Kidney (tissue), 14 donors: ENCODE data around the gene CYTH4. TPM values are rescaled to one million over a fixed set of nuclear protein-coding genes. Genes with fewer than 3 reads are reported as not detected.

Experiments used
- DNase-seq, 5 donors: peaks; one replicate each; pipeline ENCODE4 v3.0.0-alpha.2; 2013 to 2020
- FAIRE-seq: peaks from 2 replicates; lab custom pipeline; 2012; peaks lifted over from hg19 to GRCh38; lab: Jason Lieb, UNC
- H3K27ac ChIP-seq, 2 donors: one replicate each; pipeline ENCODE4 v1.7.0; 2013; ENCODE audit warnings: low read depth in 2 of 2, low read length in 2 of 2, inconsistent platforms in 1 of 2
- H3K27me3 ChIP-seq: one replicate; pipeline ENCODE4 v1.7.1; 2013; ENCODE audit warnings: low read length, inconsistent platforms; ENCODE audit not compliant: control insufficient read depth, insufficient read depth
- H3K36me3 ChIP-seq, 3 donors: one replicate each; pipeline versions ENCODE4 v1.7.0 to v1.7.1; 2013; ENCODE audit warnings: low read length in 3 of 3, control low read depth in 1 of 3, inconsistent platforms in 1 of 3; ENCODE audit not compliant: insufficient read depth in 3 of 3, control insufficient read depth in 2 of 3
- H3K4me1 ChIP-seq, 3 donors: one replicate each; pipeline versions ENCODE4 v1.7.0 to v1.7.1; 2013; ENCODE audit warnings: low read length in 3 of 3, inconsistent platforms in 1 of 3, low read depth in 1 of 3; ENCODE audit not compliant: control insufficient read depth in 2 of 3, insufficient read depth in 2 of 3
- H3K4me3 ChIP-seq, 3 donors: one replicate each; pipeline versions ENCODE4 v1.7.0 to v1.8.1; 2013; ENCODE audit warnings: low read length in 3 of 3, control low read depth in 1 of 3, inconsistent platforms in 1 of 3
- H3K9ac ChIP-seq, 3 donors: one replicate each; pipeline versions ENCODE4 v1.7.0 to v1.7.1; 2013; ENCODE audit warnings: low read length in 3 of 3, control low read depth in 1 of 3, inconsistent platforms in 1 of 3
- H3K9me3 ChIP-seq, 3 donors: one replicate each; pipeline versions ENCODE4 v1.7.0 to v1.7.1; 2013; ENCODE audit warnings: low read length in 3 of 3, control low read depth in 1 of 3, inconsistent platforms in 1 of 3; ENCODE audit not compliant: control insufficient read depth in 2 of 3, insufficient read depth in 1 of 3
- CTCF ChIP-seq: IDR thresholded peaks from 3 replicates; pipeline ENCODE4 v1.5.1; 2012; ENCODE audit warnings: mild to moderate bottlenecking, moderate library complexity, borderline replicate concordance; ENCODE audit not compliant: insufficient read depth; ENCODE audit errors: extremely low read depth
- intact Hi-C: fragments of 100-400 bp; cut with DNase I; formaldehyde crosslinking; loops from one replicate; pipeline ENCODE4 v1.11.1; 2022
- polyA plus RNA-seq: library from polyadenylated mRNA; stranded (reverse); fragments of 350-450 nt; fragmentation: Illumina TruSeq; extraction: RNeasy Lipid Tissue Mini Kit (QIAGEN cat#74804); gene quantifications from one replicate; pipeline ENCODE4 v1.2.3, GENCODE V29; 2014; ENCODE audit warnings: low read depth, low replicate concordance; ENCODE audit not compliant: insufficient read depth
- total RNA-seq: library from RNA; stranded (reverse); fragmentation: NEBNext Ultra II Directional; extraction: Animal tissue kit (Norgen Biotek cat#: 25700); gene quantifications from one replicate; pipeline ENCODE4 v1.2.1, GENCODE V29; 2021
- donor health status: control.
- donor health status: control.
- donor health status: control.
- donor health status: control.
- donor health status: control.
- donor health status: DM: yes; HTN: yes; CAD: no.
- donor health status: Normal renal cell carcinoma (clear cell type).

Gene CYTH4
- total and polyA plus RNA-seq, 2 donors from 2014 or later, result 1.9 to 30.2 TPM

GRCh38 chr22:37281195-37281594, 1.1 kb upstream of the CYTH4 start:
- Histone ChIP-seq H3K27ac (no peak overlapping the region), H3K27me3 (no peaks in the 10 kb centered on the region), H3K4me3 (no peak overlapping the region), H3K9me3 (no peaks in the 10 kb centered on the region), H3K36me3 (no peaks in the 10 kb centered on the region), H3K9ac (no peak overlapping the region), H3K4me1 (no peaks in the 10 kb centered on the region)
- intact Hi-C loops, result no loop called here
- TF ChIP-seq CTCF, result no peak
- DNase-seq (no peak), FAIRE-seq (no peak)

GRCh38 chr22:37281646-37282384, 493 bp upstream of the CYTH4 start:
- no peaks in the 10 kb centered on the region for H3K9me3 ChIP-seq
- FAIRE-seq (no peak), DNase-seq (no peak)
- TF ChIP-seq CTCF, result no peak
- intact Hi-C loops, result no loop called here
- no peak overlapping the region for H3K9ac ChIP-seq
- H3K27ac ChIP-seq, result no peak overlapping the region
- no peaks in the 10 kb centered on the region for H3K36me3 ChIP-seq
- no peaks in the 10 kb centered on the region for H3K4me1 ChIP-seq
- H3K27me3 ChIP-seq, result no peaks in the 10 kb centered on the region
- no peak overlapping the region for H3K4me3 ChIP-seq

- intact Hi-C loops, result no loop called here
- Histone ChIP-seq H3K27me3 (no peaks in the 10 kb centered on the region), H3K36me3 (no peaks in the 10 kb centered on the region), H3K9me3 (no peaks in the 10 kb centered on the region), H3K4me1 (no peaks in the 10 kb centered on the region), H3K27ac (no peak overlapping the region), H3K9ac (no peak overlapping the region), H3K4me3 (no peak overlapping the region)
- FAIRE-seq (no peak), DNase-seq (peak in 1 of 5 donors; percentile 12)
- TF ChIP-seq CTCF, result no peak
Observed at GRCh38 chr22:37283393-37283937, 1.2 kb downstream of the CYTH4 start.
